ENCODE results near the gene C7orf57.

DNA sequence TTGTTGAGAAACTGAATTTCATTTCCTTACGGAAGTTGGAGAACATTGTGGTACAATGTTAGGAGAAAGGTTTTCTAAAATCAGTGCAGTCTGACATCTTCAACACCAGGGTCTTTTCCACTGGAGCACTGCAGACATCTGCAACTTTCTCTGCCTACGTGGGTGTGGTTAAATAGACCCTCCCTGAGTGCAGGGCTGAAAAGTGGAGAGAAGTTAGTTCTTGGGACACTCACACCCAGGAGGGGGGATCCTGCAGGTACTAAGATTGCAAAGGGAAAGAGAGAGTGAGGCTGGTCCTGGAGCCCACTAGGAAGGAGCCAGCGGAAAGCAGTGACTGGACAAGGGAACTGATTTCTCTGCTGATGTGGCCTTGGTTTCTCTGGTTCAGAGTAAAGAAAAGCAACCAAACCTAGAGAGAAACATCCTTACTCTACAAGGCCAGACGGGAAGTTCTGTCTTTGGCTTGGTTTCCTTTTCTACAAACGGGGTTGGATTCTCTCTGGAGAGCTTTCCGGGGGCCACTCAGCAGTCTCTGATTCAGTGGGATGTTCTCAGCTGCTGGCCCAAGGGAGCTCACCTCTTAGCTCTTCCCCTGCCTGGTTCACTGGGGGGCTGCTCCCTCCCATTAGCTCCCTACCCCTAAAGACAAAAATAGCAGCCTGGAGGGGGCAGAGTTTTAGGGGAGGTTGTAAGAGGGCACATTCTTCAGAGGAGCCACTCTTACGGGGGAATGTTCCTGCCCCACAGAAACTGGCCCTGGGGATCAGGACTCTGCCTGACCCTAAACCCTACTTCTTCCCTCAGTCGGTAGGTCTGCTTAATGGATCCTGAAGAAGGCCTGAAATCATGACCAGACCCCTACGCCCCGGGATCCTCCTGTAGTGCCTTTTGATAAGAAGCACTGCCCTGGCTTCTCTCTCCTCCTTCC is 56.4 kb downstream of the C7orf57 start:
- TF ChIP-seq, protein P1, sequence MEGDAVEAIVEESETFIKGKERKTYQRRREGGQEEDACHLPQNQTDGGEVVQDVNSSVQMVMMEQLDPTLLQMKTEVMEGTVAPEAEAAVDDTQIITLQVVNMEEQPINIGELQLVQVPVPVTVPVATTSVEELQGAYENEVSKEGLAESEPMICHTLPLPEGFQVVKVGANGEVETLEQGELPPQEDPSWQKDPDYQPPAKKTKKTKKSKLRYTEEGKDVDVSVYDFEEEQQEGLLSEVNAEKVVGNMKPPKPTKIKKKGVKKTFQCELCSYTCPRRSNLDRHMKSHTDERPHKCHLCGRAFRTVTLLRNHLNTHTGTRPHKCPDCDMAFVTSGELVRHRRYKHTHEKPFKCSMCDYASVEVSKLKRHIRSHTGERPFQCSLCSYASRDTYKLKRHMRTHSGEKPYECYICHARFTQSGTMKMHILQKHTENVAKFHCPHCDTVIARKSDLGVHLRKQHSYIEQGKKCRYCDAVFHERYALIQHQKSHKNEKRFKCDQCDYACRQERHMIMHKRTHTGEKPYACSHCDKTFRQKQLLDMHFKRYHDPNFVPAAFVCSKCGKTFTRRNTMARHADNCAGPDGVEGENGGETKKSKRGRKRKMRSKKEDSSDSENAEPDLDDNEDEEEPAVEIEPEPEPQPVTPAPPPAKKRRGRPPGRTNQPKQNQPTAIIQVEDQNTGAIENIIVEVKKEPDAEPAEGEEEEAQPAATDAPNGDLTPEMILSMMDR (IDR thresholded peaks at IDR 0.05): no peak
- no peak for TF ChIP-seq EZH2phosphoT487 (IDR thresholded peaks at IDR 0.05)
